GM19328 (cell line): ENCODE measurements around the gene ASB5.
"Not testable (repeated sequence)": the region's sequence is repeated elsewhere in the genome, so short reads cannot be mapped to it uniquely, and the experiment has no call there.

Experiments
- ATAC-seq: cut with Tn5 transposase; IDR thresholded peaks from one replicate; pipeline ENCODE4 v1.9.1; 2021; ENCODE audit warnings: mild to moderate bottlenecking, moderate library complexity; ENCODE audit not compliant: unreplicated experiment

ASB5 gene

DNA sequence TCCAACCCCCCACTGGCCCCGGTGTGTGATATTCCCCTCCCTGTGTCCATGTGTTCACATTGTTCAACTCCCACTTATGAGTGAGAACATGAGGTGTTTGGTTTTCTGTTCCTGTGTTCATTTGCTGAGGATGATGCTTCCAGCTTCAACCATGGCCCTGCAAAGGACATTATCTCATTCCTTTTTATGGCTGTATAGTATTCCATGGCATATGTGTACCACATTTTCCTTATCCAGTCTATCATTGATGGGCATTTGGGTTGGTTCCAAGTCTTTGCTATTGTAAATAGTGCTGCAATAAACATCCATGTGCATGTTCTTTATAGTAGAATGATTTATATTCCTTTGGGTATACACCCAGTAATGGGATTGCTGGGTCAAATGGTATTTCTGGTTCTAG lies 10.5 kb upstream of the ASB5 start:
- not testable (repeated sequence) for ATAC-seq

DNA sequence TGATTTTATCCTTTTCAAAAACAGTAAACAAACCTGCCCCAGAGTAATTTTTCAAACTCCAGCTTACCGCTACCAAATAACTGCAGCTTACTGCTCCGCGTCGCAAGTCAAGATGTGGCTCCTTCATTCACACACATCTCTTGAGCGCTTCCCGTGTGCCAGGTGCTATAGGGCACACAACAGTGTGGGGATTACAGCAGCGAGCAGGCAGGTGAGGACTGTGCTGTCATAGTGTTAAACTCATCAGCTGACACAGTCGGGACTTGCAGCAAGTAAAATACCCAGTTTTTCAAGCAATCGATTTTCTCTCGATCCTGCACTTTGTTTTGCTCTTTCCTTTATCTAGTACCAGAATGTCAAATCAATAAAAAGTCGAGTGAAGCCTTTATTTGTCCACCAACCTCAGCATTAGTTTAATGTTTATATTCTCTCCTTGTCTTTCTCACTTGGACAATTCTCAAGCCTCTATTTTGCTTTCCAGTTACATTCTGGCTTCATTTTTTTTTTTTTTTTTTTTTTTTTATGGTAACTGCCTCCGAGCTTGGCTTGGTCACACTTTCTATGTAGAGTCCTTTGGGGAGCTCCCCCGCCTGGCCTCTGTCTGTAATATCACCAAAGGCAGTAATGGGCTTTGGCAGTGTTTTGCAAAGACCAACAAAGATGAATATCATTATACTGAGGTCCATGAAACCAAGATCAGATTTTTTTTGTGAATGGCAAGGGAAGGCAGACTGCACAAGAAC lies 8.3 kb upstream of the ASB5 start:
- peak; percentile 86 for ATAC-seq

- ATAC-seq: no peak
Measured at GRCh38 chr4:176276710-176277109, 7.7 kb upstream of the ASB5 start.

DNA sequence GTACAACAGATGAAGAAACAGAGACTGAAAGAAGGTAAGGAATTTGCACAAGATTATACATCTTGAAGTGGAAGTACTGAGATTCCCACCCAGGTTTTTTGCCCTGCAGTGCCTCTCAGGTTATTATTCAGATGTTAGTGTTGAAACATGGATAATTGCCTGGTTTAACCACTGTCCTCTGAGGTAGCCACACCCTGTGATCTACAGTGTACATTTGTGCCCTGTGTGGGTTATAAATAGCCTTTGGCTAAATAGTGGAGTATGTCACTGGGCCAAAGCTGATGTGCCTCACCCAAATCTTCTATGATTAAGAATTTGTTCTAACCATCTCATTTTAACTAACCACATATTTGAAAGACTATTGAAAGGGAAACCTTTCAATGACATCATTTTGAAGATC lies 5.4 kb upstream of the ASB5 start:
- ATAC-seq: no peak

DNA sequence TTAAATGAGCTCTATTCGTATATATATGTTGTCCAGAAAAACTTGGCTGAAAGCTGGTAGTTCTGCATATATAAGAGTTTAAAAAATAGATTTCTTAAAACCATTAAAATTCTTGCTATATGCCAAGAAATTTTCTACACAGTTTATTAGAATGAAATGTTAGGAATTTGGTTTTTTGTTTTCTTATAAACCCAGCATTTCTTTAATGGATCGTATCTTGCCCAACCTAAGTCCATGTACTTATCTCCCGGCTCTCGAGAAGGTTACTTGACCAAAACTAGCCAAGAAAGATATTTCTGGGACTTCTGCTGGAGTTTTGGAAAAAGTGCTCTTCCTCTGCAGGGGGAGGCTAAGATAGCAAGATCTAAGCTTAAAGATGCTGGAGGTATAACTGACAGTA lies 4.7 kb upstream of the ASB5 start:
- no peak for ATAC-seq

- ATAC-seq: no peak
Measured at GRCh38 chr4:176272799-176273198, 3.8 kb upstream of the ASB5 start.

- no peak for ATAC-seq
Measured at GRCh38 chr4:176271749-176272148, 2.7 kb upstream of the ASB5 start.

GRCh38 chr4:176270669-176271068 lies 1.6 kb upstream of the ASB5 start:
- no peak for ATAC-seq

GRCh38 chr4:176266026-176266425 lies 3.0 kb downstream of the ASB5 start:
- no peak for ATAC-seq

DNA sequence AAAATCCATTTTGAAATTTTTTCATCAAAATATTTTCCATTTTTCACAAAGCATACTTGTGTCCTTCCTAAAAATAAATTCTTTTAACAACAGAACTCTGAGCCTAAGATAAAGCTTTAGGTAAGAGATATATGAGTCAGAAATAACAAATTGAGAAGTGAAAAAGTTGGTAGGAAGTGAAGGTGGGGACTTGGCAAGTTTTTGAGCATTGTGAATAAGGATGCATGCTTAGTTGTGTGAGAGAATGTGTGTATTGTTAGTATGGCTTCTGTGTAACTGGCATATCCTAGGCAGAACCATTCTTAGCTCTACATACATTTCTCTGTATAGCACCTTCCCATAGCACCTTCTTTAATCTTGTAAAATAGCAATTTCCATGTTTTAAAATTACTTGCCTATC lies 6.8 kb downstream of the ASB5 start:
- ATAC-seq: peak; percentile 73

DNA sequence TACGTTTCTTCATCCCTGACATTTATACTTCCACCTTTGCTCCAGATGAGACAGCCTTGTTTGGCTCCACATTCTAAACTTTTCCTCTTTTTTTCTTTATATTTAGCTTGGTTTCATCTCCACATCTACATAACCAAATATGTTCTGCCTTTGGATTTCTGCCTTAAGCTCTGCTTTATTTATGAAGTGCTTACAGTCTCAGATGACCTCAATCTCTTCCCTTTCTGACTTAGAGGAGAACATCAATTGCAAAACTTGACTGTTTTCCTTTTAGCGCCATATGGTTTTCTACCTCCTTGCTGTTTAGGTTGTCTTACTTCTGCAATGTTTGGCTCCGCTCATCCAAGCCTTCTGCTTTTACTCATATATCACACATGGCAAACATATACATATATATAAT lies 7.5 kb downstream of the ASB5 start:
- no peak for ATAC-seq

DNA sequence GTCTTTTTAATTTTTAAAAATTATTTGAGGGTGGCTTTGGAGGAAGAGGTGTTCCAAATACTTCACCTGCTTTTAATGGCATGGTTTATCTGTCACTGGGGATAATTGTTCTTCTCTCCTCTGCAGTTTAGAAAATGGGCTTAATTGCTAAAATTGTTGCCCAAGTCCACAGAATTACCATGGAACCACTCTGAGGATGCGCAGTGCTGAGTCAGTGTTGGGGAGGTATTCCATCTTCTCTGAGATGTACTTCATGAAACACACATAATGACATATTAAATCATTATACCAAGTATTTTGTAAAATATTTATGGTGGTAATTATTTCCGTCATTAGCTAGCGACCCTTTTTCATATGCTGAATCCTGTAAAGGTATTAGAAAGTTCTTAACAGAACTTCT lies 8.0 kb downstream of the ASB5 start:
- no peak for ATAC-seq

GRCh38 chr4:176259330-176260090 lies 9.5 kb downstream of the ASB5 start:
- ATAC-seq: no peak

- no peak for ATAC-seq
Measured at GRCh38 chr4:176258135-176258534, 10.9 kb downstream of the ASB5 start.

DNA sequence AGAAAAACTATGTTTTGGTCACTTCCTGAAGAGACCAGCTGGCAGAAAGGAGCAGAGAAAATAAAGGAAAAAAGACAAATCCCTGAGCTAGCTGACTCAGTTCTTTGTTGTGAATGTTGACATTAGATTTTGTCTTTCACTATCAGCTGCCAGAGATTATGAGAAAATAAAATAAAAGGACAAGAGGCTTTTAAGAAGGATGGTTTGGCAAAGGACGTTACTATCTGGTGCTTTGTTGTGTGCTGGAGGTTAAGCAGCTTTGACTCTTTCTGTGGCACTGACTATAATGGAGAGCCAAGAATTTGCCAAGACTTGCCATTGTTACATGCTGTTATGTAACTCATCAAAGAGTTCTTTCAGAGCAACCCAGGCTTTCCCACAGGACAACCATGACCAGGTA lies 12.1 kb downstream of the ASB5 start:
- ATAC-seq: no peak

- ATAC-seq: no peak
Measured at GRCh38 chr4:176242764-176243347, 26.2 kb downstream of the ASB5 start.

DNA sequence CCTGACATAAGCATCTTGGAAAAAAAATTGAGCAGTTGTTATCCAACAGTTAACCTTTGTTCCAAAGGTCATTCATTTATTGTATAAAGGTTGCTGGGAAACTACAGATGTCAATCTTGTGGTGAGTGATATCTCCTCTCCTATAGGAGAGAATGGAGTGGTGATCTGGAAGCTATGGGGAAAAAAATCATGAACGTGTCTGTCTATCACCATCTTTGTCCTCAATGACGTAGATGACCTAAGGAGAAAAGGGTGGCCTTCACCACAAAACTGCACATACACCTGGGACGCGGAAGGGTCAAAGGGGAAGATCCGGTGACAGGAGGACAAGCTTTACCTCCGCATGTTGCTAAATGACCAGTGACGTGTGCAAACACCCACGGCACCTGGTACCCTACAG lies 27.3 kb downstream of the ASB5 start:
- no peak for ATAC-seq

DNA sequence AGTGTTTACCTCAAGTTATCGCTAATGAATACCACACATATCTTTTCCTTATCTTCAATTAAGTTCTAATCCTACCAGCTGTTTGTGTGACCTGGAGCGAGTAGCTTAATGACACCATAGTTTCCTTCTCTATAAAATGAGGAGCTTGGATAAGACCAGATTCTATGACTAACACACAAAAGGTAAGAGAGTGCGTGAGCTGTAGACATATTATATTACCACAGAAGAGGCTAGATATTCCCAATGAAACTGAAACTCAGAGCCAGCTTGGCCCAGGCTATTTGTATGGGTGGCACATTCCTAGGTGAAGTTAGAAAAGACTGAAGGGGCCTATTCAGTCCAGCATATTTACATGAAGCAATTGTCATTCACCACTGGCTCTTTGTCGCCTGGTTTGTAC lies 30.2 kb downstream of the ASB5 start:
- ATAC-seq: no peak

GRCh38 chr4:176238157-176238610 lies 30.8 kb downstream of the ASB5 start:
- ATAC-seq: no peak

- no peak for ATAC-seq
Measured at GRCh38 chr4:176236946-176237345, 32.1 kb downstream of the ASB5 start.

- no peak for ATAC-seq
Measured at GRCh38 chr4:176230836-176231235, 38.2 kb downstream of the ASB5 start.

GRCh38 chr4:176229645-176230044 lies 39.4 kb downstream of the ASB5 start:
- ATAC-seq: no peak
